Esophagus squamous epithelium (tissue), 4 donors: ENCODE results near the gene VPS41.

Experiments
- CTCF ChIP-seq, 6 experiments: fragments of 450-650 bp in 4 of 6; fragments of 200-600 bp in 2 of 6; sonication (generic) in 2 of 6; IDR thresholded peaks; one replicate each; pipeline ENCODE4 v1.5.1; 2016 to 2019; ENCODE audit warnings: antibody characterized with exemption in 6 of 6, mild to moderate bottlenecking in 4 of 6, moderate library complexity in 4 of 6
- POLR2A ChIP-seq, 4 donors: fragments of 450-650 bp; IDR thresholded peaks; one replicate each; pipeline ENCODE4 v1.6.1; 2017; ENCODE audit warnings: antibody characterized with exemption in 4 of 4, mild to moderate bottlenecking in 4 of 4, moderate library complexity in 3 of 4

GRCh38 chr7:38675494-38676106, 233.4 kb downstream of the VPS41 start:
- TF ChIP-seq POLR2A (IDR thresholded peaks at IDR 0.05) (no peak), CTCF (IDR thresholded peaks at IDR 0.05) (no peak)
